Central memory CD8-positive, alpha-beta T cell (primary cell): ENCODE data around the gene TAS1R1.
"Not testable (repeated sequence)": the region's sequence is repeated elsewhere in the genome, so short reads cannot be mapped to it uniquely, and the experiment has no call there.

Experiments
- ATAC-seq: fragments of 150-1000 bp; cut with Tn5 transposase; replicated peaks from 2 replicates; pipeline ENCODE4 v1.10.0; 2022; ENCODE audit warnings: mild to moderate bottlenecking, moderate FRiP score, moderate number of reproducible peaks; ENCODE audit not compliant: poor library complexity, severe bottlenecking; ENCODE audit errors: extremely low read depth
- DNase-seq, 2 donors: peaks; one replicate each; pipeline ENCODE4 v3.0.0; 2021; ENCODE audit warnings: low spot score in 2 of 2
- H3K27ac Mint-ChIP-seq: one replicate; pipeline ENCODE4 v1.8.0; 2022; ENCODE audit warnings: low read depth, mild to moderate bottlenecking, moderate library complexity, mixed read lengths
- H3K27me3 Mint-ChIP-seq: one replicate; pipeline ENCODE4 v1.8.0; 2022; ENCODE audit warnings: mixed read lengths
- H3K36me3 Mint-ChIP-seq: one replicate; pipeline ENCODE4 v1.8.0; 2022; ENCODE audit warnings: mild to moderate bottlenecking, moderate library complexity, mixed read lengths; ENCODE audit not compliant: insufficient read depth
- H3K4me1 Mint-ChIP-seq: one replicate; pipeline ENCODE4 v1.8.0; 2022; ENCODE audit warnings: mixed read lengths
- H3K4me3 Mint-ChIP-seq: one replicate; pipeline ENCODE4 v1.8.0; 2022; ENCODE audit warnings: mild to moderate bottlenecking, moderate library complexity, mixed read lengths
- H3K9me3 Mint-ChIP-seq: one replicate; pipeline ENCODE4 v1.8.0; 2022; ENCODE audit warnings: mixed read lengths

The TAS1R1 gene

DNA sequence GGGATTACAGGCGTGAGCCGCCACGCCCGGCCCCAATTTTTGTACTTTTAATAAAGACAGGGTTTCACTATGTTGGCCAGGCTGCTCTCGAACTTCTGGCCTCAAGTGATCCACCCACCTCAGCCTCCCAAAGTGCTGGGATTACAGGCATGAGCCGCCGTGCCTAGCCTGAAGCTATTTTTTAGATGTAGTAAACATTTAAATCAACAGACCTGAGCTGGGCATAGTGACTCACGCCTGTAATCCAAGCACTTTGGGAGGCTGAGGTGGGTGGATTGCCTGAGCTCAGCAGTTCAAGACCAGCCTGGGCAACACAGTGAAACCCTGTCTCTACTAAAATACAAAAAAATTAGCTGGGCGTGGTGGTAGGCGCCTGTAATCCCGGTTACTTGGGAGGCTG lies 4.1 kb downstream of the TAS1R1 start:
- H3K36me3 Mint-ChIP-seq, result not testable (repeated sequence)

DNA sequence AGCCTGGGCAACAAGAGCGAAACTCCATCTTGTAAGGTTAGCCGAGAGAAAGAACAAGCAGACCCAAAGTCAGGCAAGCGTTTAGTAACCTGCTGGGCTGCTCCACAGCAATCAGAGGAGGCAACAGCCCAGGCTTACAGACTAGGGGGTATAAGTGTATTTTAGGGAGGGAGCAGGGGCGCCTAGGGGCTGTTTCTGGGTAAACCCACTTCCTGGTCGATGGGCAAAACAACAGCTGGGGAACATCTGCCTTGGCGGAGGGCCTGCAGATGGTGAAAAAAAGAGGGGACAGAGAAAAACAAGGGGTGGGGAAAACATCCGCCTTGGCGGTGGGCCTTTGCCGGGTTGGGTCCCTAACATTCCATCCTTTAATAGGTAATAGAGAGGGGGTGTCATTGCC lies 5.2 kb downstream of the TAS1R1 start:
- H3K27me3 Mint-ChIP-seq, result no peaks in the 10 kb centered on the region

More for the DNA sequence above, 4.1 kb downstream of the TAS1R1 start:
- H3K4me1 Mint-ChIP-seq, H3K9me3 Mint-ChIP-seq, DNase-seq, H3K4me3 Mint-ChIP-seq, ATAC-seq, H3K27me3 Mint-ChIP-seq, H3K27ac Mint-ChIP-seq: not testable (repeated sequence)

DNA sequence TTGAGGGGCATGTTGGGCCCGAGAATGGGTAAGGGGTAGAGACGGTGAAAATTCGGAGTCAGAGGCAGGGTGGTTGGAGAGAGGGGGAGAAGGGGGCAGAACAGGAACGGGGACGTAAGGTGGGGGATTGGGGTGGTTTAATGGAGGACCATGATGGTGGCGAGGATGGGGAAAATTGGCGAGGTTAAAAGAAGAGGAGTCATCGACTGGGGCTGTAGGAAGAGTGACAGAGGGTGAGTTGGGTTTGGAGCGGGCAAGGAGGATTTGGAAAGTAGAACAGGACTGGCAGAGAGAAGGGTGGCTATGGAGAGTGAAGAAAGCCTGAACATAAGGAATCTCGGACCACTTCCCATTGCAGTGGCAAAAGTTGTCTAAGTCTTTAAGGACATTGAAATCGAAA lies 13.9 kb downstream of the TAS1R1 start:
- no peak for ATAC-seq
- Mint-ChIP-seq H3K9me3 (no peaks in the 10 kb centered on the region), H3K36me3 (no peaks in the 10 kb centered on the region), H3K27me3 (no peaks in the 10 kb centered on the region), H3K4me1 (no peaks in the 10 kb centered on the region), H3K27ac (no peak overlapping the region), H3K4me3 (no peak overlapping the region)
- DNase-seq, result no peak

More for the DNA sequence above, 5.2 kb downstream of the TAS1R1 start:
- Mint-ChIP-seq H3K9me3 (no peaks in the 10 kb centered on the region), H3K4me1 (no peaks in the 10 kb centered on the region), H3K4me3 (no peak overlapping the region), H3K36me3 (peaks cover 4% of the 10 kb centered on the region), H3K27ac (no peak overlapping the region)
- DNase-seq (no peak), ATAC-seq (no peak)

DNA sequence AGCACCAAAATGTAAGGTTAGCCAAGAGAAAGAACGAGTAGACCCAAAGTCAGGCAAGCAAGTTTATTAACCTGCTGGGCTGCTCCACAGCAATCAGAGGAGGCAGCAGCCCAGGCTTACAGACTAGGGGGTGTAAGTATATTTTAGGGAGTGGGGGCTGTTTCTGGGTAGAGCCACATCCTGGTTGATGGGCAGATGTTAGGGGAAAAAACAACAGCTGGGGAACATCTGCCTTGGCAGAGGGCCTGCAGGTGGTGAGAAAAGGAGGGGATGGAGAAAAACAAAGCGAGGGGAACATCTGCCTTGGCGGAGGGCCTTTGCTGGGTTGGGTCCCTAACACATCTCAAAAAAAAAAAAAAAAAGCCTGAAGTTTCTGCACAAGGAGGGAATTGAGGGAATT lies 15.0 kb downstream of the TAS1R1 start:
- Mint-ChIP-seq H3K9me3 (no peaks in the 10 kb centered on the region), H3K4me1 (no peaks in the 10 kb centered on the region), H3K27me3 (no peaks in the 10 kb centered on the region), H3K4me3 (no peak overlapping the region), H3K36me3 (no peaks in the 10 kb centered on the region), H3K27ac (no peak overlapping the region)
- ATAC-seq (no peak), DNase-seq (no peak)

DNA sequence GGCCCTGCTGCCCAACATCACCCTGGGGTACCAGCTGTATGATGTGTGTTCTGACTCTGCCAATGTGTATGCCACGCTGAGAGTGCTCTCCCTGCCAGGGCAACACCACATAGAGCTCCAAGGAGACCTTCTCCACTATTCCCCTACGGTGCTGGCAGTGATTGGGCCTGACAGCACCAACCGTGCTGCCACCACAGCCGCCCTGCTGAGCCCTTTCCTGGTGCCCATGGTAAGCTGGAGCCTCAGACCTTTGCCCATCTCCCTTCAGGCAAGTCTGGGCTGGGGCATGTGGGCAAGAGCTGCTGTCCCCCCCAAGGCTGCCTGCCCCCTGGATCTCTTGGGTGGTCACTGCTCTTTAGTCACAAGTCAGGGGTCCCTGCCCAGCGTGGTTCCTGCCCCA lies 15.9 kb downstream of the TAS1R1 start:
- H3K4me1 Mint-ChIP-seq, result no peaks in the 10 kb centered on the region
- H3K36me3 Mint-ChIP-seq, result no peaks in the 10 kb centered on the region
- H3K27me3 Mint-ChIP-seq, result no peaks in the 10 kb centered on the region
- no peaks in the 10 kb centered on the region for H3K9me3 Mint-ChIP-seq
- no peak overlapping the region for H3K4me3 Mint-ChIP-seq
- no peak overlapping the region for H3K27ac Mint-ChIP-seq
- DNase-seq (no peak), ATAC-seq (no peak)

DNA sequence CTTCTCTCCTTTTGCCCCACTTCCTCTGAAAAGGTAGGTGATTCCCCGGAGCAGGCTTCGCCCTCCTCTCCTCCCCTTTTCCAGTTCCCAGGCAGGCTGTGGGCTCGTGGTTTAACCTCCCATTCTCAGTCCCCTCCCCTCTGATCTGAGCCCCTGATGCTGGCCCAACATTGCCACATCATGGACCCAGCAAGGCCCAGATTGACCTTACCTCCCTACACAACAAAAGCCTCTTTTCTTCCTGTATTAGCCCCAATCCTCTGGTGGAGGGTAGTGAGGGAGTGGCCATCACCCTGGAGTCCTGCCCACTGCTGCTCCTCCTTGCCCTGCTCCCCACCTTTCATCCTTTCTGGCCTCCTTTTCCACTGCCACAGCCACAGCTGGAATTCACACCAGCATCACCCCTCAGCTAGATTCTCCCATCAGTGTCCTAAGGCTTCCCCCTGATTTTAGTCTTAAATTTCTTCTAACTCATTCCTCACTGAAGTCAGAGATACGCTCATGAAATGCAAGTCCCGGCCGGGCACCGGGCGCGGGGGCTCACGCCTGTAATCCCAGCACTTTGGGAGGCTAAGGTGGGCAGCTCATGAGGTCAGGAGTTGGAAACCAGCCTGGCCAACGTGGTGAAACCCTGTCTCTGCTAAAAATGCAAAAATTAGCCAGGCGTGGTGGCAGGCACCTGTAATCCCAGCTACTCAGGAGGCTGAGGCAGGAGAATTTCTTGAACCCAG lies 17.7 kb downstream of the TAS1R1 start:
- Mint-ChIP-seq H3K27ac (no peak overlapping the region), H3K36me3 (no peaks in the 10 kb centered on the region), H3K4me1 (no peaks in the 10 kb centered on the region), H3K9me3 (no peaks in the 10 kb centered on the region), H3K4me3 (no peak overlapping the region), H3K27me3 (no peaks in the 10 kb centered on the region)
- ATAC-seq (no peak), DNase-seq (no peak)

DNA sequence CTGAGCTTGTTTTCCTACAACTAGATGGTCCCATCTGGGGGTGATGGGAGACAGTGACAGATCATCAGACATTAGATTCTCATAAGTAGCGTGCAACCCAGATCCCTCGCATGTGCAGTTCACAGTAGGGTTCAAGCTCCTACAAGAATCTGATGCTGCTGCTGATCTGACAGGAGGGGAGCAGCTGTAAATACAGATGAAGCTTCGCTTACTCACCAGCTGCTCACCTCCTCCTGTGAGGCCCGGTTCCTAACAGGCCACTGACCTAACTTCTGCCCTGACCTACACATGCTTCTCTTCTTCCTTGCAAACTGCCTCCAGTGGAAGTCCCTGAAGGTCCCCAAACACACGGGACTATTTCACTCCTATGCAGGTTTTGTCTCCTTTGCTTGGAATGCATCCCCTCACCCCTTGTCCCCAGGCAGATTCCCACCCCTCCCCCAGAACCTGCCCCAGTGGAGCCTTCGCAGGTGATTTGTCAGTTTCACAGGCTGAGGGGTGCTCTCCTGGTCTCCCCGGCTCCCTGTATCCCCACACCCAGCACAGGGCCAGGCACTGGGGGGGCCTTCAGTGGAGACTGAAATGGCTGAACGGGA lies 19.0 kb downstream of the TAS1R1 start:
- Mint-ChIP-seq H3K4me1 (peaks cover 2% of the 10 kb centered on the region), H3K27ac (no peak overlapping the region), H3K9me3 (no peaks in the 10 kb centered on the region), H3K36me3 (no peaks in the 10 kb centered on the region), H3K27me3 (no peaks in the 10 kb centered on the region), H3K4me3 (no peak overlapping the region)
- ATAC-seq (no peak), DNase-seq (no peak)

DNA sequence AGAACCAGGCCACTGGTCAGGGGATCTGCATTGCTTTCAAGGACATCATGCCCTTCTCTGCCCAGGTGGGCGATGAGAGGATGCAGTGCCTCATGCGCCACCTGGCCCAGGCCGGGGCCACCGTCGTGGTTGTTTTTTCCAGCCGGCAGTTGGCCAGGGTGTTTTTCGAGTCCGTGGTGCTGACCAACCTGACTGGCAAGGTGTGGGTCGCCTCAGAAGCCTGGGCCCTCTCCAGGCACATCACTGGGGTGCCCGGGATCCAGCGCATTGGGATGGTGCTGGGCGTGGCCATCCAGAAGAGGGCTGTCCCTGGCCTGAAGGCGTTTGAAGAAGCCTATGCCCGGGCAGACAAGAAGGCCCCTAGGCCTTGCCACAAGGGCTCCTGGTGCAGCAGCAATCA lies 19.7 kb downstream of the TAS1R1 start:
- no peak overlapping the region for H3K27ac Mint-ChIP-seq
- H3K27me3 Mint-ChIP-seq, result no peaks in the 10 kb centered on the region
- H3K4me1 Mint-ChIP-seq, result peaks cover 8% of the 10 kb centered on the region
- H3K4me3 Mint-ChIP-seq, result no peak overlapping the region
- peaks cover 4% of the 10 kb centered on the region for H3K36me3 Mint-ChIP-seq
- no peak for ATAC-seq
- no peaks in the 10 kb centered on the region for H3K9me3 Mint-ChIP-seq
- DNase-seq, result no peak

DNA sequence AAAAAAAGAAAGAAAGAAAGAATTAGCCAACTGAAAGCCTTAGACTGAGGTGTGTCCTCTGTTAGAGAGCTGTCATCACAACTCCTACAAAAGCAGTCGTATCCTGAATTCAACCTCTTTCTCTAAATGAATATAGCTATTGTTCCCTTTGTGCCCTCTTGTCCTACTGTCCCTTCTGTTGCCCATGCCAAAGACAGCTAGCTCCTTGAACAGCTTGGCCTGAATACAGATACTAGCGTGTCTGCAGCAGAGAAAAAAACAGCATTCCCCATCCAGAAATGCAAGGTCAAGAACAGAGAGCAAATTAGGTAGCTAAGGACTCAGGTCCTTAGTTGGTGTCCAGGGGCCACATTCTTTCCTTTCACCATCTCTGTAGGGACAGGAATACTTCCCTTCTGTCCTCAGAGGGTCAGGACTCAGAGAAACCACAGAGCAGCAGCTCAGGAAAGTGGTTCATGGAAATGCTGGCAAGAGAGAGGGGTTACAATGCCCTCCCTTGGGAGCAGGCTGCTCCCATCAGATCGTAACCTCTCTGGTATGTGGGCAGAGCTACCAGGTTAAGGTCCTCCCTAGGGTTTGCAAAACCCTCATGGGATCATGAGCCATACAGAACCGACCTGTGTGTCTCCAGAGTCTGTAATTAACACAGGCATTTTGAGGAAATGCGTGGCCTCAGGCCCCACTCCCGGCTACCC lies 22.9 kb downstream of the TAS1R1 start:
- Mint-ChIP-seq H3K4me3 (no peak overlapping the region), H3K36me3 (peaks cover 10% of the 10 kb centered on the region), H3K4me1 (peaks cover 36% of the 10 kb centered on the region), H3K27ac (peak overlapping the region; percentile 97), H3K27me3 (no peaks in the 10 kb centered on the region), H3K9me3 (no peaks in the 10 kb centered on the region)
- DNase-seq (no peak), ATAC-seq (no peak)

DNA sequence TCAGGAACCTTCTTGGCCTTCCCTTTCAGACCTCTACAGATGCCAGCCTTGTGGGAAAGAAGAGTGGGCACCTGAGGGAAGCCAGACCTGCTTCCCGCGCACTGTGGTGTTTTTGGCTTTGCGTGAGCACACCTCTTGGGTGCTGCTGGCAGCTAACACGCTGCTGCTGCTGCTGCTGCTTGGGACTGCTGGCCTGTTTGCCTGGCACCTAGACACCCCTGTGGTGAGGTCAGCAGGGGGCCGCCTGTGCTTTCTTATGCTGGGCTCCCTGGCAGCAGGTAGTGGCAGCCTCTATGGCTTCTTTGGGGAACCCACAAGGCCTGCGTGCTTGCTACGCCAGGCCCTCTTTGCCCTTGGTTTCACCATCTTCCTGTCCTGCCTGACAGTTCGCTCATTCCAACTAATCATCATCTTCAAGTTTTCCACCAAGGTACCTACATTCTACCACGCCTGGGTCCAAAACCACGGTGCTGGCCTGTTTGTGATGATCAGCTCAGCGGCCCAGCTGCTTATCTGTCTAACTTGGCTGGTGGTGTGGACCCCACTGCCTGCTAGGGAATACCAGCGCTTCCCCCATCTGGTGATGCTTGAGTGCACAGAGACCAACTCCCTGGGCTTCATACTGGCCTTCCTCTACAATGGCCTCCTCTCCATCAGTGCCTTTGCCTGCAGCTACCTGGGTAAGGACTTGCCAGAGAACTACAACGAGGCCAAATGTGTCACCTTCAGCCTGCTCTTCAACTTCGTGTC lies 23.7 kb downstream of the TAS1R1 start:
- ATAC-seq, result no peak
- H3K27ac Mint-ChIP-seq, result peak overlapping the region; percentile 97
- no peak for DNase-seq
- no peaks in the 10 kb centered on the region for H3K27me3 Mint-ChIP-seq
- no peaks in the 10 kb centered on the region for H3K9me3 Mint-ChIP-seq
- H3K4me3 Mint-ChIP-seq, result peak overlapping the region; percentile 96
- H3K4me1 Mint-ChIP-seq, result peaks cover 36% of the 10 kb centered on the region
- H3K36me3 Mint-ChIP-seq, result peaks cover 11% of the 10 kb centered on the region

DNA sequence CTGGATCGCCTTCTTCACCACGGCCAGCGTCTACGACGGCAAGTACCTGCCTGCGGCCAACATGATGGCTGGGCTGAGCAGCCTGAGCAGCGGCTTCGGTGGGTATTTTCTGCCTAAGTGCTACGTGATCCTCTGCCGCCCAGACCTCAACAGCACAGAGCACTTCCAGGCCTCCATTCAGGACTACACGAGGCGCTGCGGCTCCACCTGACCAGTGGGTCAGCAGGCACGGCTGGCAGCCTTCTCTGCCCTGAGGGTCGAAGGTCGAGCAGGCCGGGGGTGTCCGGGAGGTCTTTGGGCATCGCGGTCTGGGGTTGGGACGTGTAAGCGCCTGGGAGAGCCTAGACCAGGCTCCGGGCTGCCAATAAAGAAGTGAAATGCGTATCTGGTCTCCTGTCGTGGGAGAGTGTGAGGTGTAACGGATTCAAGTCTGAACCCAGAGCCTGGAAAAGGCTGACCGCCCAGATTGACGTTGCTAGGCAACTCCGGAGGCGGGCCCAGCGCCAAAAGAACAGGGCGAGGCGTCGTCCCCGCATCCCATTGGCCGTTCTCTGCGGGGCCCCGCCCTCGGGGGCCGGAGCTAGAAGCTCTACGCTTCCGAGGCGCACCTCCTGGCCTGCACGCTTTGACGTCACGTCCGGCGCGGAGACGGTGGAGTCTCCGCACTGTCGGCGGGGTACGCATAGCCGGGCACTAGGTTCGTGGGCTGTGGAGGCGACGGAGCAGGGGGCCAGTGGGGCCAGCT lies 24.4 kb downstream of the TAS1R1 start, which contains the start of gene ZBTB48:
Gene ZBTB48, plus strand, starts transcription at position 621 of the 745 bp plus-strand sequence. CDS start 616 bp downstream, outside the sequence.
- Mint-ChIP-seq H3K27me3 (no peaks in the 10 kb centered on the region), H3K9me3 (no peaks in the 10 kb centered on the region), H3K36me3 (peaks cover 11% of the 10 kb centered on the region), H3K27ac (peak within 1 kb of the TSS; percentile 97), H3K4me1 (peaks cover 40% of the 10 kb centered on the region), H3K4me3 (peak within 1 kb of the TSS; percentile 96)
- DNase-seq (peak; percentile 89 to 93), ATAC-seq (peak; percentile 99)

DNA sequence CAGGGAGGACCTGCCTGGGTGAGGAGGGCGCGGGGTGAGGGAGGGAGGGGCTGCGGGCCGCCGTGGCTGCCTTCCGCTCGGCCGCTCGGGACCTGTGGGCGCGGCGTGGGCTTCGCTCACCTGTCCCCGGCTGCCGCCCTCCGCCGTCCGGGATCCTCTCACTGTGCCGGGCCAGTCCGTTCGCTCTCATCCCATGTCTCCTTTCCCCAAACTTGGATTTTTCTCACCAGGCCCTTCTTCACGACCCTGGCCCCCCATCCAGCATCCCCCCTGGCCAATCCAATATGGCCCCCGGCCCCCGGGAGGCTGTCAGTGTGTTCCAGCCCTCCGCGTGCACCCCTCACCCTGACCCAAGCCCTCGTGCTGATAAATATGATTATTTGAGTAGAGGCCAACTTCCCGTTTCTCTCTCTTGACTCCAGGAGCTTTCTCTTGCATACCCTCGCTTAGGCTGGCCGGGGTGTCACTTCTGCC lies 25.0 kb downstream of the TAS1R1 start:
- Mint-ChIP-seq H3K4me3 (peak overlapping the region; percentile 96), H3K9me3 (no peaks in the 10 kb centered on the region), H3K27me3 (no peaks in the 10 kb centered on the region), H3K36me3 (peaks cover 11% of the 10 kb centered on the region), H3K27ac (peak overlapping the region; percentile 97), H3K4me1 (peaks cover 46% of the 10 kb centered on the region)
- DNase-seq, result no peak
- peak; percentile 34 for ATAC-seq
